Measurements from ENCODE around the gene ECM1.

GRCh38 chr1:150477320-150477719, 30.6 kb upstream of the ECM1 start:
- TF ChIP-seq EZH2phosphoT487 (IDR thresholded peaks at IDR 0.05; ENCODE audit: low read depth): no peak
- TF ChIP-seq, protein P1, sequence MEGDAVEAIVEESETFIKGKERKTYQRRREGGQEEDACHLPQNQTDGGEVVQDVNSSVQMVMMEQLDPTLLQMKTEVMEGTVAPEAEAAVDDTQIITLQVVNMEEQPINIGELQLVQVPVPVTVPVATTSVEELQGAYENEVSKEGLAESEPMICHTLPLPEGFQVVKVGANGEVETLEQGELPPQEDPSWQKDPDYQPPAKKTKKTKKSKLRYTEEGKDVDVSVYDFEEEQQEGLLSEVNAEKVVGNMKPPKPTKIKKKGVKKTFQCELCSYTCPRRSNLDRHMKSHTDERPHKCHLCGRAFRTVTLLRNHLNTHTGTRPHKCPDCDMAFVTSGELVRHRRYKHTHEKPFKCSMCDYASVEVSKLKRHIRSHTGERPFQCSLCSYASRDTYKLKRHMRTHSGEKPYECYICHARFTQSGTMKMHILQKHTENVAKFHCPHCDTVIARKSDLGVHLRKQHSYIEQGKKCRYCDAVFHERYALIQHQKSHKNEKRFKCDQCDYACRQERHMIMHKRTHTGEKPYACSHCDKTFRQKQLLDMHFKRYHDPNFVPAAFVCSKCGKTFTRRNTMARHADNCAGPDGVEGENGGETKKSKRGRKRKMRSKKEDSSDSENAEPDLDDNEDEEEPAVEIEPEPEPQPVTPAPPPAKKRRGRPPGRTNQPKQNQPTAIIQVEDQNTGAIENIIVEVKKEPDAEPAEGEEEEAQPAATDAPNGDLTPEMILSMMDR (IDR thresholded peaks at IDR 0.05; ENCODE audit: low read depth, low read length): no peak

Data from OCI-LY3 (cell line).